HFF-Myc (cell line): ENCODE results near the gene GBP5.

Experiments used
- DNase-seq: peaks from one replicate; pipeline ENCODE4 v3.0.0-alpha.2; 2011; ENCODE audit warnings: low read depth; ENCODE audit errors: extremely low read depth
- H3K4me3 ChIP-seq: replicated peaks from 2 replicates; pipeline ENCODE4 v1.5.1; 2011; ENCODE audit warnings: low read depth, mild to moderate bottlenecking, control low read depth, low read length
- CTCF ChIP-seq: IDR thresholded peaks from 2 replicates; pipeline ENCODE4 v1.5.1; 2012; ENCODE audit warnings: mild to moderate bottlenecking, low read depth, low read length, control low read depth; ENCODE audit errors: missing control alignments

Gene GBP5

GRCh38 chr1:89269277-89269676 is 3.4 kb downstream of the GBP5 start:
- no peak for DNase-seq
- no peak overlapping the region for H3K4me3 ChIP-seq
- no peak for TF ChIP-seq CTCF

- no peak for TF ChIP-seq CTCF
- DNase-seq: no peak
- H3K4me3 ChIP-seq: no peak overlapping the region
These were observed 10.0 kb downstream of the GBP5 start for GRCh38 chr1:89262643-89263042.

GRCh38 chr1:89261926-89262515 is 10.6 kb downstream of the GBP5 start:
- TF ChIP-seq CTCF: no peak
- no peak overlapping the region for H3K4me3 ChIP-seq
- no peak for DNase-seq

GRCh38 chr1:89260566-89261255 is 11.9 kb downstream of the GBP5 start:
- no peak for TF ChIP-seq CTCF
- H3K4me3 ChIP-seq: no peak overlapping the region
- no peak for DNase-seq

GRCh38 chr1:89260042-89260441 is 12.6 kb downstream of the GBP5 start:
- H3K4me3 ChIP-seq: no peak overlapping the region
- DNase-seq: no peak

GRCh38 chr1:89259283-89259971 is 13.2 kb downstream of the GBP5 start:
- TF ChIP-seq CTCF: no peak
- no peak for DNase-seq
- no peak overlapping the region for H3K4me3 ChIP-seq

More at GRCh38 chr1:89260042-89260441, 12.6 kb downstream of the GBP5 start:
- TF ChIP-seq CTCF: no peak
